ENCODE measurements around the gene CAB39L. TPM values are rescaled to one million over a fixed set of nuclear protein-coding genes. Genes with fewer than 3 reads are reported as not detected.

Gene CAB39L
- total and polyA plus RNA-seq, 11 donors: 5.9 to 27.4 (median 16.2) TPM

GRCh38 chr13:49456156-49456555 lies 12.3 kb upstream of the CAB39L start:
- H3K4me1 ChIP-seq: peaks cover 0 to 16% (median 3%) of the 10 kb centered on the region in 12 donors
- no peaks in the 10 kb centered on the region for H3K9me3 ChIP-seq
- no peaks in the 10 kb centered on the region for H3K27me3 ChIP-seq
- no peak overlapping the region for H3K4me3 ChIP-seq
- intact Hi-C loops (cut with DNase I): loop anchor here in 1 of 10 donors (10.0 kb wide), 1 partner anchor 149 kb away; no protein-coding TSS in a partner anchor
- no peak for ATAC-seq
- 96 to 100% (median 99%) methylated on average over 1 of the region's 1 CpG for WGBS, 4 donors
- no peak for DNase-seq
- peaks cover 0 to 22% (median 12%) of the 10 kb centered on the region in 9 donors for H3K36me3 ChIP-seq
- TF ChIP-seq CTCF (IDR thresholded peaks at IDR 0.05) (no peak), POLR2A (IDR thresholded peaks at IDR 0.05) (no peak)
- no peak overlapping the region for H3K27ac ChIP-seq

- ATAC-seq (no peak), DNase-seq (no peak)
- peak overlapping the region in 2 of 12 donors; percentile 5 to 43 for H3K27ac ChIP-seq
- H3K4me1 ChIP-seq: peaks cover 0 to 16% (median 3%) of the 10 kb centered on the region in 12 donors
- no peaks in the 10 kb centered on the region for H3K27me3 ChIP-seq
- no peak overlapping the region for H3K4me3 ChIP-seq
- peaks cover 0 to 12% (median 2%) of the 10 kb centered on the region in 9 donors for H3K36me3 ChIP-seq
- TF ChIP-seq POLR2A (IDR thresholded peaks at IDR 0.05): no peak
- TF ChIP-seq CTCF (IDR thresholded peaks at IDR 0.05): no peak
- intact Hi-C loops (cut with DNase I): loop anchor here in 1 of 10 donors (10.0 kb wide), 1 partner anchor 150 kb away; no protein-coding TSS in a partner anchor
- H3K9me3 ChIP-seq: no peaks in the 10 kb centered on the region
Measured at GRCh38 chr13:49455007-49455398, 11.1 kb upstream of the CAB39L start.

GRCh38 chr13:49454388-49455006 lies 10.6 kb upstream of the CAB39L start:
- TF ChIP-seq CTCF (IDR thresholded peaks at IDR 0.05) (no peak), POLR2A (IDR thresholded peaks at IDR 0.05) (no peak)
- DNase-seq (no peak), ATAC-seq (no peak)
- intact Hi-C loops (cut with DNase I): loop anchor here in 1 of 10 donors (10.0 kb wide), 1 partner anchor 150 kb away; no protein-coding TSS in a partner anchor
- H3K27ac ChIP-seq: peak overlapping the region in 2 of 12 donors; percentile 5 to 43
- H3K36me3 ChIP-seq: peaks cover 0 to 12% (median 0%) of the 10 kb centered on the region in 9 donors
- no peaks in the 10 kb centered on the region for H3K27me3 ChIP-seq
- H3K4me1 ChIP-seq: peaks cover 0 to 16% (median 3%) of the 10 kb centered on the region in 12 donors
- H3K9me3 ChIP-seq: no peaks in the 10 kb centered on the region
- 65 to 76% (median 69%) methylated on average over 4 of the region's 4 CpGs for WGBS, 4 donors
- H3K4me3 ChIP-seq: no peak overlapping the region

- TF ChIP-seq POLR2A (IDR thresholded peaks at IDR 0.05) (no peak), CTCF (IDR thresholded peaks at IDR 0.05) (no peak)
- intact Hi-C loops (cut with DNase I): loop anchor here in 1 of 10 donors (10.0 kb wide), 1 partner anchor 151 kb away; no protein-coding TSS in a partner anchor
- ATAC-seq (no peak), DNase-seq (no peak)
- Histone ChIP-seq H3K4me1 (peaks cover 0 to 19% (median 4%) of the 10 kb centered on the region in 12 donors), H3K36me3 (peaks cover 0 to 12% (median 0%) of the 10 kb centered on the region in 9 donors), H3K27me3 (no peaks in the 10 kb centered on the region), H3K27ac (no peak overlapping the region), H3K4me3 (no peak overlapping the region), H3K9me3 (no peaks in the 10 kb centered on the region)
- 92 to 99% (median 97%) methylated on average over 7 of the region's 7 CpGs for WGBS, 4 donors
Measured at GRCh38 chr13:49453465-49453864, 9.6 kb upstream of the CAB39L start.
